Measurements from ENCODE around the gene KBTBD4. TPM values are rescaled to one million over a fixed set of nuclear protein-coding genes. Genes with fewer than 3 reads are reported as not detected.

Gene KBTBD4
- total and polyA plus RNA-seq, 2 of the 13 experiments (the other 11 are each of a cell fraction or from before 2014, with no cell fraction given): 8.5 to 12.8 TPM

GRCh38 chr11:47587039-47587716 is 8.4 kb upstream of the KBTBD4 start:
- H3K9me3 ChIP-seq (ENCODE audit: low read length): no peaks in the 10 kb centered on the region
- intact Hi-C loops (cut with micrococcal nuclease; ENCODE audit: unreplicated experiment) (loop anchor here (5.0 kb wide), 1 partner anchor 520 kb away; no protein-coding TSS in a partner anchor), in situ Hi-C loops (cut with HindIII; ENCODE audit: extremely low pct_ligation_motif_present, low pct_unique_long_range_greater_than_20kb) (no loop called here)
- no peak overlapping the region for H3K27ac ChIP-seq (ENCODE audit: extremely low read length, insufficient read depth, low read length)
- peak overlapping the region; percentile 58; the same call in 1 of the 2 replicates for H3K9ac ChIP-seq (ENCODE audit: insufficient read depth, low read depth, low read length)
- CTCF ChIA-PET (ENCODE audit: low intra/inter-chr PET ratio, low total read pairs): no interaction called here
- peak overlapping the region in 2 of 3 experiments; percentile 53 to 70; a peak in 2 of 6 replicates for H3K4me3 ChIP-seq (replicated peaks in 1 of 3; ENCODE audit: insufficient read depth in 1 of 3, low read depth in 2 of 3, low read length in 3 of 3)
- no peaks in the 10 kb centered on the region; a peak in 1 of 5 replicates for H3K27me3 ChIP-seq (ENCODE audit: control insufficient read depth in 1 of 2, insufficient read depth in 2 of 2, low read length in 2 of 2)
- peak overlapping the region; percentile 91 for H3K4me2 ChIP-seq (ENCODE audit: low read depth, low read length)
- H3K4me1 ChIP-seq (ENCODE audit: insufficient read depth, low read length): peaks cover 44% of the 10 kb centered on the region
- BruUV-seq (replicated peaks): no TSS peak
- FAIRE-seq: no peak
- H3K79me2 ChIP-seq (ENCODE audit: insufficient read depth, low read length): no peaks in the 10 kb centered on the region
- no peaks in the 10 kb centered on the region for H4K20me1 ChIP-seq (ENCODE audit: insufficient read depth, low read length)
- TF ChIP-seq CENPBD1 (CRISPR knock-in tag; IDR thresholded peaks at IDR 0.05; ENCODE audit: borderline replicate concordance, low read depth) (no peak), ZNF407 (CRISPR knock-in tag; IDR thresholded peaks at IDR 0.05; ENCODE audit: not compliant biosample characterization) (no peak), ZNF263 (CRISPR knock-in tag; IDR thresholded peaks at IDR 0.05) (peak; percentile 92), BRD4 (CRISPR knock-in tag; IDR thresholded peaks at IDR 0.05) (no peak), XRCC5 (optimal IDR thresholded peaks at IDR 0.05; ENCODE audit: low read length) (peak; percentile 8), PREB (CRISPR knock-in tag; IDR thresholded peaks at IDR 0.05) (no peak), CEBPB (IDR thresholded peaks at IDR 0.05; ENCODE audit: borderline replicate concordance, low read depth, low read length) (peak; percentile 30; the same call in 1 of the 2 replicates), SIN3A (IDR thresholded peaks at IDR 0.05; ENCODE audit: borderline replicate concordance, low read depth, low read length) (no peak), ZBTB34 (CRISPR knock-in tag; IDR thresholded peaks at IDR 0.05) (no peak)
- WGBS (ENCODE audit: low lambda C conversion rate): 60% methylated on average over 6 of the region's 6 CpGs
- H3K36me3 ChIP-seq (replicated peaks in 1 of 2; ENCODE audit: control insufficient read depth in 1 of 2, insufficient read depth in 2 of 2, low read length in 2 of 2): peaks cover 5 to 24% of the 10 kb centered on the region in 2 experiments; a peak in 4 of 5 replicates
- POLR2A ChIA-PET: interaction anchor here (0.7 to 1.6 kb wide), 6 partner anchors 7 to 137 kb away, joined by 3 to 10 read pairs (median 4); partner anchors contain the start of genes KBTBD4 and NDUFS3
- H2AFZ ChIP-seq (ENCODE audit: low read length): peak overlapping the region; percentile 39
- ATAC-seq: peak; percentile 3; the same call in 1 of the 3 replicates
- DNase-seq (ENCODE audit: low spot score): peak; percentile 24
